ENCODE results near the gene SAMD8.

GRCh38 chr10:75210282-75211006, 99.0 kb downstream of the SAMD8 start, which contains the start of gene VDAC2:
- no peak for TF ChIP-seq CTCF (IDR thresholded peaks at IDR 0.05; ENCODE audit: insufficient read depth, low read depth, low read length)
- TF ChIP-seq EZH2 (IDR thresholded peaks at IDR 0.05; ENCODE audit: insufficient read depth, low read length) = no peak

All from astrocyte (in vitro differentiated cells and primary cell).